Endothelial cell of umbilical vein (primary cell): Measurements from ENCODE around the gene ATP1B2.
"Not testable (repeated sequence)": the region's sequence is repeated elsewhere in the genome, so short reads cannot be mapped to it uniquely, and the experiment has no call there.

Experiments
- JUN ChIP-seq: IDR thresholded peaks from 2 replicates; pipeline ENCODE4 v1.6.1; 2011; ENCODE audit warnings: borderline replicate concordance, low read depth; ENCODE audit not compliant: insufficient read length, insufficient read depth
- POLR2A ChIP-seq: IDR thresholded peaks from 2 replicates; pipeline ENCODE4 v1.6.1; 2012; ENCODE audit warnings: low read depth, mild to moderate bottlenecking, control low read depth, low read length
- POLR2AphosphoS5 ChIP-seq: IDR thresholded peaks from 2 replicates; pipeline ENCODE4 v1.6.1; 2012; ENCODE audit warnings: low read depth, mild to moderate bottlenecking, control low read depth, low read length, moderate library complexity; ENCODE audit not compliant: insufficient read depth
- TF ChIP-seq, protein P1 (sequence below), 2 donors: IDR thresholded peaks; 1 replicate in 1 of 2; 2 replicates in 1 of 2; pipeline ENCODE4 v1.5.1; 2011; ENCODE audit warnings: low read length in 2 of 2, mild to moderate bottlenecking in 2 of 2, moderate library complexity in 2 of 2, control low read depth in 1 of 2, inconsistent platforms in 1 of 2, low read depth in 1 of 2; ENCODE audit not compliant: insufficient read depth in 1 of 2; ENCODE audit errors: extremely low read depth in 1 of 2

DNA sequence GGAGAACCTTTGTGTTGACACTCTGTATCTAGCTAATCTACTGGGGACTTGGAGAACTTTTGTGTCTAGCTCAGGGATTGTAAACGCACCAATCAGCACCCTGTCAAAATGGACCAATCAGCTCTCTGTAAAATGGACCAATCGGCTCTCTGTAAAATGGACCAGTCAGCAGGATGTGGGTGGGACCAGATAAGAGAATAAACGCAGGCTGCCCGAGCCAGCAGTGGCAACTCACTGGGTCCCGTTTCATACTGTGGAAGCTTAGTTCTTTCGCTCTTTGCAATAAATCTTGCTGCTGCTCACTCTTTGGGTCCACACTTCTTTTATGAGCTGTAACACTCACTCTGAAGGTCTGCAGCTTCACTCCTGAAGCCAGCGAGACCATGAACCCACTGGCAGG, 9.1 kb upstream of the ATP1B2 start:
- TF ChIP-seq, protein P1, sequence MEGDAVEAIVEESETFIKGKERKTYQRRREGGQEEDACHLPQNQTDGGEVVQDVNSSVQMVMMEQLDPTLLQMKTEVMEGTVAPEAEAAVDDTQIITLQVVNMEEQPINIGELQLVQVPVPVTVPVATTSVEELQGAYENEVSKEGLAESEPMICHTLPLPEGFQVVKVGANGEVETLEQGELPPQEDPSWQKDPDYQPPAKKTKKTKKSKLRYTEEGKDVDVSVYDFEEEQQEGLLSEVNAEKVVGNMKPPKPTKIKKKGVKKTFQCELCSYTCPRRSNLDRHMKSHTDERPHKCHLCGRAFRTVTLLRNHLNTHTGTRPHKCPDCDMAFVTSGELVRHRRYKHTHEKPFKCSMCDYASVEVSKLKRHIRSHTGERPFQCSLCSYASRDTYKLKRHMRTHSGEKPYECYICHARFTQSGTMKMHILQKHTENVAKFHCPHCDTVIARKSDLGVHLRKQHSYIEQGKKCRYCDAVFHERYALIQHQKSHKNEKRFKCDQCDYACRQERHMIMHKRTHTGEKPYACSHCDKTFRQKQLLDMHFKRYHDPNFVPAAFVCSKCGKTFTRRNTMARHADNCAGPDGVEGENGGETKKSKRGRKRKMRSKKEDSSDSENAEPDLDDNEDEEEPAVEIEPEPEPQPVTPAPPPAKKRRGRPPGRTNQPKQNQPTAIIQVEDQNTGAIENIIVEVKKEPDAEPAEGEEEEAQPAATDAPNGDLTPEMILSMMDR (IDR thresholded peaks at IDR 0.05; ENCODE audit: extremely low read depth in 1 of 2, insufficient read depth in 1 of 2, low read depth in 1 of 2, low read length in 2 of 2), result not testable (repeated sequence)
- not testable (repeated sequence) for TF ChIP-seq POLR2A, POLR2AphosphoS5, JUN
